Calu3 (cell line): ENCODE results near the gene UBN1. TPM values are rescaled to one million over a fixed set of nuclear protein-coding genes. Genes with fewer than 3 reads are reported as not detected.
A peak's percentile ranks its signal among the peaks of the same experiment; 100 is the strongest.

Experiments
- BruUV-seq: library from RNA; stranded (reverse); fragments of 400-500 nt; replicated peaks from 2 replicates; lab custom pipeline; 2021; lab: Mats Ljungman, UMichigan
- CTCF ChIA-PET: fragments of 300-600 bp; sonication (Branson Sonifier 250); formaldehyde crosslinking; loops from one replicate; lab custom pipeline; 2022; ENCODE audit warnings: antibody characterized with exemption; lab: Charles Lee
- DNase-seq: peaks from one replicate; pipeline ENCODE4 v3.0.0; 2022
- H3K27ac Mint-ChIP-seq: one replicate; pipeline ENCODE4 v1.8.0; 2022; ENCODE audit warnings: mixed read lengths; ENCODE audit not compliant: unreplicated experiment
- H3K27me3 Mint-ChIP-seq: one replicate; pipeline ENCODE4 v1.8.0; 2022; ENCODE audit warnings: mixed read lengths; ENCODE audit not compliant: unreplicated experiment
- H3K36me3 Mint-ChIP-seq: one replicate; pipeline ENCODE4 v1.8.0; 2022; ENCODE audit warnings: mild to moderate bottlenecking, moderate library complexity, mixed read lengths; ENCODE audit not compliant: insufficient read depth, unreplicated experiment
- H3K4me1 Mint-ChIP-seq: one replicate; pipeline ENCODE4 v1.8.0; 2022; ENCODE audit warnings: mild to moderate bottlenecking, low read depth, mixed read lengths; ENCODE audit not compliant: unreplicated experiment
- H3K4me3 Mint-ChIP-seq: one replicate; pipeline ENCODE4 v1.8.0; 2022; ENCODE audit warnings: mild to moderate bottlenecking, low read depth, moderate library complexity, mixed read lengths; ENCODE audit not compliant: unreplicated experiment
- H3K9me3 Mint-ChIP-seq: one replicate; pipeline ENCODE4 v1.8.0; 2022; ENCODE audit warnings: low read depth, mixed read lengths; ENCODE audit not compliant: unreplicated experiment
- CTCF ChIP-seq: fragments of 200-600 bp; IDR thresholded peaks from one replicate; pipeline ENCODE4 v1.8.0; 2022; ENCODE audit warnings: antibody characterized with exemption; ENCODE audit not compliant: unreplicated experiment
- intact Hi-C: fragments of 100-400 bp; cut with micrococcal nuclease; formaldehyde crosslinking; loops from one replicate; pipeline ENCODE4 v1.10.0; 2022; ENCODE audit not compliant: unreplicated experiment
- total RNA-seq: library from RNA; stranded (reverse); gene quantifications from 2 replicates; pipeline ENCODE4 v1.2.3, GENCODE V29; 2022

Gene UBN1
- total RNA-seq, 1 experiment from 2014 or later: 50.5 TPM

DNA sequence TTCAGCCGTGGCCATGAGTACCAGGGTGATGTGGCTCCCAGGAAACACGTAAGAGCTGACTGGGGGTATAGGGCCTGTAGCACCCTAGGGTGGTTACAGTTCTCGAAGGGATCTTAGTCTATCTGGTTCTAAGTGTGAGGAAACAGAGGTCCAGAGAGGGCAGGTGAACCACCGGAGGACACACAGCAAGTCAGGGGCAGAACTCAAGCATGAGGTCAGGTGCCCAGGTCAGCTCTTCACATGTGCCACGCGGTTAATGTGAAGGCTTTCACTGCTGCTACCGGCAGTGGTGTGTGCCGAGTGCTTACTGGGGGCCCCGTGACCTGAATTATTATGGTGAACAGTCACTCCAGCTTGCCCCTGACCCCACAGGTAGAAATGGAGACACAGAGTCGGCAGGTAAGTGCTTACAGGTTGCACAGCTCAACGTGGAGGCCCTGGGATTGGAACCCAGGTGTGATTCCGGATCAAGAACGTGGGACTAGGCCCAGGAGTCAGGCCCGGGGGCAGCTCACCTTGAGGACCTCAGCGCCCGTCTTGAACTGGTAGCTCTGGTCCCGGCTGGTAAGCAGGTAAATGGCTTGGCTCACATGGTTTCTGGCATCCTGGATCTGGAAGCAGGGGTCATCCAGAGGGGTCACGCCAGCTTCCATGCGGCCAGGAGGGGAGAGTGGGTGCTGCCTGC, 48.0 kb upstream of the UBN1 start:
- peaks cover 83% of the 10 kb centered on the region for H3K36me3 Mint-ChIP-seq
- peak overlapping the region; percentile 35 for H3K27ac Mint-ChIP-seq
- no peak for TF ChIP-seq CTCF
- no TSS peak for BruUV-seq
- no peak for DNase-seq
- intact Hi-C loops: no loop called here
- peaks cover 9% of the 10 kb centered on the region for H3K4me1 Mint-ChIP-seq
- H3K9me3 Mint-ChIP-seq: no peaks in the 10 kb centered on the region
- CTCF ChIA-PET: no interaction called here
- H3K27me3 Mint-ChIP-seq: no peaks in the 10 kb centered on the region
- no peak overlapping the region for H3K4me3 Mint-ChIP-seq

- peaks cover 89% of the 10 kb centered on the region for H3K36me3 Mint-ChIP-seq
- no TSS peak for BruUV-seq
- no peak overlapping the region for H3K27ac Mint-ChIP-seq
- no peaks in the 10 kb centered on the region for H3K27me3 Mint-ChIP-seq
- TF ChIP-seq CTCF: no peak
- CTCF ChIA-PET: interaction anchor here (0.5 kb wide), 1 partner anchor 194 kb away, joined by 5 read pairs; no protein-coding TSS in a partner anchor
- intact Hi-C loops: no loop called here
- peak overlapping the region; percentile 82 for H3K4me3 Mint-ChIP-seq
- H3K4me1 Mint-ChIP-seq: peaks cover 9% of the 10 kb centered on the region
- H3K9me3 Mint-ChIP-seq: no peaks in the 10 kb centered on the region
- no peak for DNase-seq
These were observed 46.8 kb upstream of the UBN1 start for GRCh38 chr16:4800290-4801041.

GRCh38 chr16:4801051-4801961, 46.0 kb upstream of the UBN1 start:
- Mint-ChIP-seq H3K27ac (peak overlapping the region; percentile 90), H3K36me3 (peaks cover 89% of the 10 kb centered on the region), H3K9me3 (no peaks in the 10 kb centered on the region), H3K4me3 (peak overlapping the region; percentile 82), H3K4me1 (peaks cover 9% of the 10 kb centered on the region), H3K27me3 (no peaks in the 10 kb centered on the region)
- CTCF ChIA-PET: interaction anchor here (0.5 kb wide), 1 partner anchor 193 kb away, joined by 5 read pairs; no protein-coding TSS in a partner anchor
- BruUV-seq: TSS peak; percentile 10
- no peak for TF ChIP-seq CTCF
- no peak for DNase-seq
- intact Hi-C loops: no loop called here
